Activated naive CD4-positive, alpha-beta T cell treated with anti-CD3 and anti-CD28 coated beads, Interleukin-2, amount 50 U/mL, for 24 hours (primary cell): ENCODE data around the gene CHAMP1.
"Not testable (repeated sequence)": the region's sequence is repeated elsewhere in the genome, so short reads cannot be mapped to it uniquely, and the experiment has no call there.

Experiments used
- H3K27ac Mint-ChIP-seq: one replicate; pipeline ENCODE4 v1.8.0; 2021; ENCODE audit warnings: mild to moderate bottlenecking, mixed read lengths
- H3K27me3 Mint-ChIP-seq: one replicate; pipeline ENCODE4 v1.8.0; 2021; ENCODE audit warnings: mixed read lengths
- H3K36me3 Mint-ChIP-seq: one replicate; pipeline ENCODE4 v1.8.0; 2021; ENCODE audit warnings: mixed read lengths
- H3K4me1 Mint-ChIP-seq: one replicate; pipeline ENCODE4 v1.8.0; 2021; ENCODE audit warnings: mixed read lengths
- H3K4me3 Mint-ChIP-seq: one replicate; pipeline ENCODE4 v1.8.0; 2021; ENCODE audit warnings: mild to moderate bottlenecking, mixed read lengths
- H3K9me3 Mint-ChIP-seq: one replicate; pipeline ENCODE4 v1.8.0; 2021; ENCODE audit warnings: mixed read lengths

The CHAMP1 gene

GRCh38 chr13:114341003-114341777 lies 26.9 kb downstream of the CHAMP1 start:
- H3K36me3 Mint-ChIP-seq = no peaks in the 10 kb centered on the region
- H3K4me3 Mint-ChIP-seq = no peak overlapping the region
- no peaks in the 10 kb centered on the region for H3K27me3 Mint-ChIP-seq
- peaks cover 10% of the 10 kb centered on the region for H3K4me1 Mint-ChIP-seq
- no peaks in the 10 kb centered on the region for H3K9me3 Mint-ChIP-seq
- H3K27ac Mint-ChIP-seq = no peak overlapping the region

- H3K4me3 Mint-ChIP-seq, H3K4me1 Mint-ChIP-seq, H3K27ac Mint-ChIP-seq, H3K9me3 Mint-ChIP-seq, H3K36me3 Mint-ChIP-seq: not testable (repeated sequence)
- peaks cover 31% of the 10 kb centered on the region for H3K27me3 Mint-ChIP-seq
Measured at GRCh38 chr13:114347256-114347655, 33.0 kb downstream of the CHAMP1 start.

GRCh38 chr13:114352763-114353162 lies 38.5 kb downstream of the CHAMP1 start:
- H3K36me3 Mint-ChIP-seq, H3K4me3 Mint-ChIP-seq, H3K9me3 Mint-ChIP-seq, H3K4me1 Mint-ChIP-seq, H3K27ac Mint-ChIP-seq: not testable (repeated sequence)
- H3K27me3 Mint-ChIP-seq = peaks cover 27% of the 10 kb centered on the region

- not testable (repeated sequence) for H3K27ac Mint-ChIP-seq, H3K4me1 Mint-ChIP-seq, H3K9me3 Mint-ChIP-seq, H3K4me3 Mint-ChIP-seq, H3K36me3 Mint-ChIP-seq
- H3K27me3 Mint-ChIP-seq = peaks cover 20% of the 10 kb centered on the region
Measured at GRCh38 chr13:114353382-114353781, 39.1 kb downstream of the CHAMP1 start.
